GM23338 (cell line): ENCODE results near the gene PAQR9. TPM values are rescaled to one million over a fixed set of nuclear protein-coding genes. Genes with fewer than 3 reads are reported as not detected.

ENCODE experiments used
- ATAC-seq: fragments of 200-7000 bp; cut with Tn5 transposase; 3 replicates; pipeline ENCODE4 v1.9.1; 2020
- DNase-seq: peaks from one replicate; pipeline ENCODE4 v3.0.0-alpha.2; 2015; ENCODE audit warnings: low spot score
- H2AFZ ChIP-seq: fragments of 200-600 bp; sonication (generic); 2 replicates; pipeline ENCODE4 v1.8.0; 2016; ENCODE audit warnings: antibody characterized with exemption, mild to moderate bottlenecking, moderate library complexity
- H3F3A ChIP-seq: fragments of 200-600 bp; sonication (generic); replicated peaks from 2 replicates; pipeline ENCODE4 v1.8.0; 2017; ENCODE audit warnings: antibody characterized with exemption, mixed run types, low read depth
- H3K27ac ChIP-seq: fragments of 200-600 bp; sonication (generic); 2 replicates; pipeline ENCODE4 v1.6.1; 2016; ENCODE audit warnings: low read depth
- H3K27me3 ChIP-seq: fragments of 200-600 bp; sonication (generic); 2 replicates; pipeline ENCODE4 v1.8.0; 2016; ENCODE audit warnings: mild to moderate bottlenecking, mixed run types, moderate library complexity; ENCODE audit not compliant: insufficient read depth
- H3K36me3 ChIP-seq: fragments of 200-600 bp; sonication (generic); 2 replicates; pipeline ENCODE4 v1.8.0; 2016; ENCODE audit warnings: mild to moderate bottlenecking; ENCODE audit not compliant: insufficient read depth
- H3K4me1 ChIP-seq: fragments of 200-600 bp; sonication (generic); 2 replicates; pipeline ENCODE4 v1.8.0; 2016; ENCODE audit warnings: mild to moderate bottlenecking, moderate library complexity; ENCODE audit not compliant: insufficient read depth
- H3K4me2 ChIP-seq: fragments of 200-600 bp; sonication (generic); 2 replicates; pipeline ENCODE4 v1.7.1; 2017; ENCODE audit warnings: mixed run types
- H3K4me3 ChIP-seq: fragments of 200-600 bp; sonication (generic); 2 replicates; pipeline ENCODE4 v1.6.1; 2016; ENCODE audit warnings: mixed run types
- H3K79me2 ChIP-seq: fragments of 200-600 bp; sonication (generic); replicated peaks from 2 replicates; pipeline ENCODE4 v1.8.0; 2017; ENCODE audit warnings: mild to moderate bottlenecking; ENCODE audit not compliant: insufficient read depth
- H3K9me2 ChIP-seq: fragments of 200-600 bp; sonication (generic); 2 replicates; pipeline ENCODE4 v1.8.0; 2017; ENCODE audit not compliant: insufficient read depth
- H4K20me1 ChIP-seq: fragments of 200-600 bp; sonication (generic); replicated peaks from 2 replicates; pipeline ENCODE4 v1.8.0; 2017; ENCODE audit warnings: mild to moderate bottlenecking; ENCODE audit not compliant: insufficient read depth
- H3K27ac Mint-ChIP-seq: 2 replicates; pipeline ENCODE4 v1.8.0; 2020; ENCODE audit warnings: inconsistent platforms, mild to moderate bottlenecking, moderate library complexity, mixed read lengths
- H3K27me3 Mint-ChIP-seq: 3 replicates; pipeline ENCODE4 v1.8.0; 2022; ENCODE audit warnings: low read depth, mild to moderate bottlenecking, moderate library complexity, mixed read lengths, inconsistent platforms; ENCODE audit not compliant: insufficient read depth, poor library complexity
- H3K36me3 Mint-ChIP-seq: 3 replicates; pipeline ENCODE4 v1.8.0; 2021; ENCODE audit warnings: low read depth, mild to moderate bottlenecking, inconsistent platforms, moderate library complexity, mixed read lengths
- H3K4me1 Mint-ChIP-seq: 3 replicates; pipeline ENCODE4 v1.8.0; 2020; ENCODE audit warnings: mild to moderate bottlenecking, inconsistent platforms, mixed read lengths
- H3K4me3 Mint-ChIP-seq: 3 replicates; pipeline ENCODE4 v1.8.0; 2021; ENCODE audit warnings: moderate library complexity, mild to moderate bottlenecking, inconsistent platforms, mixed read lengths
- H3K9me3 Mint-ChIP-seq: 3 replicates; pipeline ENCODE4 v1.8.0; 2020; ENCODE audit warnings: moderate library complexity, mild to moderate bottlenecking, inconsistent platforms, mixed read lengths
- CREB1 ChIP-seq: fragments of 250-450 bp; sonication (Bioruptor Pico); IDR thresholded peaks from 2 replicates; pipeline ENCODE4 v1.5.0; 2020; ENCODE audit warnings: low read depth, mild to moderate bottlenecking, moderate library complexity
- EZH2phosphoT487 ChIP-seq: fragments of 200-600 bp; sonication (generic); IDR thresholded peaks from one replicate; pipeline ENCODE4 v1.8.1; 2018; ENCODE audit warnings: antibody characterized with exemption; ENCODE audit not compliant: unreplicated experiment
- JUNB ChIP-seq: IDR thresholded peaks from one replicate; pipeline ENCODE4 v1.6.1; 2016; ENCODE audit warnings: antibody characterized with exemption; ENCODE audit not compliant: unreplicated experiment
- POLR2AphosphoS5 ChIP-seq: IDR thresholded peaks from 2 replicates; pipeline ENCODE4 v1.6.1; 2016; ENCODE audit warnings: antibody characterized with exemption, low read depth
- STAT1 ChIP-seq: IDR thresholded peaks from one replicate; pipeline ENCODE4 v1.6.1; 2016; ENCODE audit warnings: antibody characterized with exemption; ENCODE audit not compliant: unreplicated experiment
- ZNF114 ChIP-seq: fragments of 250-450 bp; sonication (Bioruptor Pico); IDR thresholded peaks from 2 replicates; pipeline ENCODE4 v1.5.0; 2020; ENCODE audit warnings: mild to moderate bottlenecking, moderate library complexity
- ZNF331 ChIP-seq: fragments of 250-450 bp; sonication (Bioruptor Pico); IDR thresholded peaks from 2 replicates; pipeline ENCODE4 v1.5.0; 2020; ENCODE audit warnings: low read depth, mild to moderate bottlenecking, moderate library complexity
- polyA plus RNA-seq: library from polyadenylated mRNA; unstranded; fragments of >200 nt; fragmentation: Nextera tagmentation; extraction: Ambion mirVana; gene quantifications from 2 replicates; pipeline ENCODE4 v1.2.1, GENCODE V29; 2016
- total RNA-seq: library from RNA; depleted of rRNA; stranded (reverse); fragments of >200 nt; shearing (Covaris generic); gene quantifications from 2 replicates; pipeline ENCODE4 v1.2.3, GENCODE V29; 2014
- TF ChIP-seq, protein P1 (sequence below), 2 experiments: fragments of 200-600 bp in 1 of 2; sonication (generic) in 1 of 2; conservative IDR thresholded peaks; 2 replicates each; pipeline versions ENCODE4 v1.5.1 to v1.6.1; 2016 to 2017; ENCODE audit warnings: antibody characterized with exemption in 2 of 2, low read depth in 2 of 2, mild to moderate bottlenecking in 2 of 2, moderate library complexity in 1 of 2
- TF ChIP-seq, protein P2 (sequence below): fragments of 250-450 bp; sonication (Bioruptor Pico); IDR thresholded peaks from 2 replicates; pipeline ENCODE4 v1.5.0; 2020; ENCODE audit warnings: mild to moderate bottlenecking, moderate library complexity
- TF ChIP-seq, protein P3 (sequence below): IDR thresholded peaks from 2 replicates; pipeline ENCODE4 v1.6.1; 2016; ENCODE audit warnings: antibody characterized with exemption

PAQR9 gene
- total and polyA plus RNA-seq, 2 experiments from 2014 or later, result 2.0 to 2.3 TPM

DNA sequence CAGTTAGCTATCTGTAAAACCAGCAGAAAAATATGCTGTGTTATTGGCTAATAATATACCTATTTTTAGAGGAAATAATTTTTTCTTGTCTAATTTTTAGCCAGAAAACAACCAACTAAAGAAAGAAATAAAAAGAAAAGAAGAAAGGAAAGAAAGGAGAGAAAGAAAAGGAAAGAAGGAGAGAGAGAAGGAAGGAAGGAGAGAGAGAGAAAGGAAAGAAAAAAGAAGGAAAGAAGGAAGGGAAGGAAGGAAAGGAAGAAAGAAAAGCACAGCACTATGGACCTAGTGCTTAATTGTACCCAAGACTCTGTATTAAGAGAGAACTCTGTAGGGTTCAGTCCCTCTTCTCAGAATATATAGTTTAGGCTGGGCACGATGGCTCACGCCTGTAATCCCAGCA is 3.3 kb upstream of the PAQR9 start:
- H3K36me3 ChIP-seq, result no peaks in the 10 kb centered on the region
- Mint-ChIP-seq H3K4me1 (peaks cover 15% of the 10 kb centered on the region), H3K27ac (no peak overlapping the region), H3K27me3 (peaks cover 23% of the 10 kb centered on the region), H3K4me3 (no peak overlapping the region), H3K9me3 (peaks cover 4% of the 10 kb centered on the region; the same call in 2 of the 3 replicates), H3K36me3 (peaks cover 14% of the 10 kb centered on the region; the same call in 2 of the 3 replicates)
- H3K79me2 ChIP-seq, result no peaks in the 10 kb centered on the region
- DNase-seq (no peak), ATAC-seq (no peak)
- H3K9me2 ChIP-seq, result no peaks in the 10 kb centered on the region
- H3K4me1 ChIP-seq, result peaks cover 3% of the 10 kb centered on the region; the same call in 1 of the 2 replicates
- H3K27me3 ChIP-seq, result peaks cover 33% of the 10 kb centered on the region
- no peak overlapping the region for H3K27ac ChIP-seq
- H3K4me3 ChIP-seq, result no peak overlapping the region
- H4K20me1 ChIP-seq, result 0 out of 2 replicates have a peak, but pooled peaks cover 3% of the 10 kb centered on the region
- peaks cover 5% of the 10 kb centered on the region; the same call in 1 of the 2 replicates for H3F3A ChIP-seq
- TF ChIP-seq EZH2phosphoT487, result no peak
- TF ChIP-seq STAT1, result no peak
- TF ChIP-seq CREB1 (CRISPR knock-in tag), result no peak
- TF ChIP-seq, protein P1, sequence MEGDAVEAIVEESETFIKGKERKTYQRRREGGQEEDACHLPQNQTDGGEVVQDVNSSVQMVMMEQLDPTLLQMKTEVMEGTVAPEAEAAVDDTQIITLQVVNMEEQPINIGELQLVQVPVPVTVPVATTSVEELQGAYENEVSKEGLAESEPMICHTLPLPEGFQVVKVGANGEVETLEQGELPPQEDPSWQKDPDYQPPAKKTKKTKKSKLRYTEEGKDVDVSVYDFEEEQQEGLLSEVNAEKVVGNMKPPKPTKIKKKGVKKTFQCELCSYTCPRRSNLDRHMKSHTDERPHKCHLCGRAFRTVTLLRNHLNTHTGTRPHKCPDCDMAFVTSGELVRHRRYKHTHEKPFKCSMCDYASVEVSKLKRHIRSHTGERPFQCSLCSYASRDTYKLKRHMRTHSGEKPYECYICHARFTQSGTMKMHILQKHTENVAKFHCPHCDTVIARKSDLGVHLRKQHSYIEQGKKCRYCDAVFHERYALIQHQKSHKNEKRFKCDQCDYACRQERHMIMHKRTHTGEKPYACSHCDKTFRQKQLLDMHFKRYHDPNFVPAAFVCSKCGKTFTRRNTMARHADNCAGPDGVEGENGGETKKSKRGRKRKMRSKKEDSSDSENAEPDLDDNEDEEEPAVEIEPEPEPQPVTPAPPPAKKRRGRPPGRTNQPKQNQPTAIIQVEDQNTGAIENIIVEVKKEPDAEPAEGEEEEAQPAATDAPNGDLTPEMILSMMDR (conservative IDR thresholded peaks at IDR 0.05; ENCODE audit: low read depth in 2 of 2), result no peak
- no peak for TF ChIP-seq JUNB
- no peak overlapping the region for H2AFZ ChIP-seq
- H3K4me2 ChIP-seq, result no peak overlapping the region

DNA sequence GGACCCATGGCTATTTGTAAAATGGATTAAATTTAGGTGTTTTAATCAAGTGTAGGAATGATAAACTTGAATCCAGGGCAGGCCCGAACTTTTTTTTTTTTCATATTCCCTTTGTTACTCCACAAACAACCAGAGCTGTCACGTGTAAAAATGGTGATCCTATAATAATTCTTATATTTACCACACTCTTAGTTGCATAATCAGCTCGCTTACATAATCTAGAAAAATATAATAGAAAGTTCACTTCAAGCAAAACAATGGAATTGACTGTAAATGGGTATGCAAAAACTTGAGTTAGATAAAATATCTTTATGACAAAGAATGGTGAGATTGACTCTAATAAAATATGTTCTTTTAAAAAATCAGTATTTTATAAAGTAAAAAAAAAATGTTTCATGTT is 2.1 kb upstream of the PAQR9 start:
- Mint-ChIP-seq H3K9me3 (peaks cover 4% of the 10 kb centered on the region; the same call in 2 of the 3 replicates), H3K27ac (no peak overlapping the region), H3K4me3 (no peak overlapping the region), H3K4me1 (peaks cover 19% of the 10 kb centered on the region), H3K27me3 (peaks cover 28% of the 10 kb centered on the region), H3K36me3 (peaks cover 15% of the 10 kb centered on the region; the same call in 2 of the 3 replicates)
- no peak for ATAC-seq
- peaks cover 45% of the 10 kb centered on the region for H3K27me3 ChIP-seq
- H3K9me2 ChIP-seq, result no peaks in the 10 kb centered on the region
- peaks cover 5% of the 10 kb centered on the region; the same call in 1 of the 2 replicates for H3F3A ChIP-seq
- no peak overlapping the region for H3K4me2 ChIP-seq
- H3K36me3 ChIP-seq, result no peaks in the 10 kb centered on the region
- H3K79me2 ChIP-seq, result no peaks in the 10 kb centered on the region
- no peak for DNase-seq
- H3K4me3 ChIP-seq, result no peak overlapping the region
- no peak overlapping the region for H2AFZ ChIP-seq
- H3K27ac ChIP-seq, result no peak overlapping the region
- H3K4me1 ChIP-seq, result peaks cover 3% of the 10 kb centered on the region; the same call in 1 of the 2 replicates
- 0 out of 2 replicates have a peak, but pooled peaks cover 3% of the 10 kb centered on the region for H4K20me1 ChIP-seq
- TF ChIP-seq STAT1 (no peak), ZNF331 (CRISPR knock-in tag) (no peak), CREB1 (CRISPR knock-in tag) (no peak), POLR2AphosphoS5 (no peak), ZNF114 (no peak)
- TF ChIP-seq, protein P1 (conservative IDR thresholded peaks at IDR 0.05; ENCODE audit: low read depth in 2 of 2), result no peak
- TF ChIP-seq, protein P2, sequence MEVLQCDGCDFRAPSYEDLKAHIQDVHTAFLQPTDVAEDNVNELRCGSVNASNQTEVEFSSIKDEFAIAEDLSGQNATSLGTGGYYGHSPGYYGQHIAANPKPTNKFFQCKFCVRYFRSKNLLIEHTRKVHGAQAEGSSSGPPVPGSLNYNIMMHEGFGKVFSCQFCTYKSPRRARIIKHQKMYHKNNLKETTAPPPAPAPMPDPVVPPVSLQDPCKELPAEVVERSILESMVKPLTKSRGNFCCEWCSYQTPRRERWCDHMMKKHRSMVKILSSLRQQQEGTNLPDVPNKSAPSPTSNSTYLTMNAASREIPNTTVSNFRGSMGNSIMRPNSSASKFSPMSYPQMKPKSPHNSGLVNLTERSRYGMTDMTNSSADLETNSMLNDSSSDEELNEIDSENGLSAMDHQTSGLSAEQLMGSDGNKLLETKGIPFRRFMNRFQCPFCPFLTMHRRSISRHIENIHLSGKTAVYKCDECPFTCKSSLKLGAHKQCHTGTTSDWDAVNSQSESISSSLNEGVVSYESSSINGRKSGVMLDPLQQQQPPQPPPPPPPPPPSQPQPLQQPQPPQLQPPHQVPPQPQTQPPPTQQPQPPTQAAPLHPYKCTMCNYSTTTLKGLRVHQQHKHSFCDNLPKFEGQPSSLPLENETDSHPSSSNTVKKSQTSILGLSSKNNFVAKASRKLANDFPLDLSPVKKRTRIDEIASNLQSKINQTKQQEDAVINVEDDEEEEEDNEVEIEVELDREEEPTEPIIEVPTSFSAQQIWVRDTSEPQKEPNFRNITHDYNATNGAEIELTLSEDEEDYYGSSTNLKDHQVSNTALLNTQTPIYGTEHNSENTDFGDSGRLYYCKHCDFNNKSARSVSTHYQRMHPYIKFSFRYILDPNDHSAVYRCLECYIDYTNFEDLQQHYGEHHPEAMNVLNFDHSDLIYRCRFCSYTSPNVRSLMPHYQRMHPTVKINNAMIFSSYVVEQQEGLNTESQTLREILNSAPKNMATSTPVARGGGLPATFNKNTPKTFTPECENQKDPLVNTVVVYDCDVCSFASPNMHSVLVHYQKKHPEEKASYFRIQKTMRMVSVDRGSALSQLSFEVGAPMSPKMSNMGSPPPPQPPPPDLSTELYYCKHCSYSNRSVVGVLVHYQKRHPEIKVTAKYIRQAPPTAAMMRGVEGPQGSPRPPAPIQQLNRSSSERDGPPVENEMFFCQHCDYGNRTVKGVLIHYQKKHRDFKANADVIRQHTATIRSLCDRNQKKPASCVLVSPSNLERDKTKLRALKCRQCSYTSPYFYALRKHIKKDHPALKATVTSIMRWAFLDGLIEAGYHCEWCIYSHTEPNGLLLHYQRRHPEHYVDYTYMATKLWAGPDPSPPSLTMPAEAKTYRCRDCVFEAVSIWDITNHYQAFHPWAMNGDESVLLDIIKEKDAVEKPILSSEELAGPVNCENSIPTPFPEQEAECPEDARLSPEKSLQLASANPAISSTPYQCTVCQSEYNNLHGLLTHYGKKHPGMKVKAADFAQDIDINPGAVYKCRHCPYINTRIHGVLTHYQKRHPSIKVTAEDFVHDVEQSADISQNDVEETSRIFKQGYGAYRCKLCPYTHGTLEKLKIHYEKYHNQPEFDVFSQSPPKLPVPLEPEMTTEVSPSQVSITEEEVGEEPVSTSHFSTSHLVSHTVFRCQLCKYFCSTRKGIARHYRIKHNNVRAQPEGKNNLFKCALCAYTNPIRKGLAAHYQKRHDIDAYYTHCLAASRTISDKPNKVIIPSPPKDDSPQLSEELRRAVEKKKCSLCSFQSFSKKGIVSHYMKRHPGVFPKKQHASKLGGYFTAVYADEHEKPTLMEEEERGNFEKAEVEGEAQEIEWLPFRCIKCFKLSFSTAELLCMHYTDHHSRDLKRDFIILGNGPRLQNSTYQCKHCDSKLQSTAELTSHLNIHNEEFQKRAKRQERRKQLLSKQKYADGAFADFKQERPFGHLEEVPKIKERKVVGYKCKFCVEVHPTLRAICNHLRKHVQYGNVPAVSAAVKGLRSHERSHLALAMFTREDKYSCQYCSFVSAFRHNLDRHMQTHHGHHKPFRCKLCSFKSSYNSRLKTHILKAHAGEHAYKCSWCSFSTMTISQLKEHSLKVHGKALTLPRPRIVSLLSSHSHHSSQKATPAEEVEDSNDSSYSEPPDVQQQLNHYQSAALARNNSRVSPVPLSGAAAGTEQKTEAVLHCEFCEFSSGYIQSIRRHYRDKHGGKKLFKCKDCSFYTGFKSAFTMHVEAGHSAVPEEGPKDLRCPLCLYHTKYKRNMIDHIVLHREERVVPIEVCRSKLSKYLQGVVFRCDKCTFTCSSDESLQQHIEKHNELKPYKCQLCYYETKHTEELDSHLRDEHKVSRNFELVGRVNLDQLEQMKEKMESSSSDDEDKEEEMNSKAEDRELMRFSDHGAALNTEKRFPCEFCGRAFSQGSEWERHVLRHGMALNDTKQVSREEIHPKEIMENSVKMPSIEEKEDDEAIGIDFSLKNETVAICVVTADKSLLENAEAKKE (CRISPR knock-in tag), result no peak
- TF ChIP-seq, protein P3, sequence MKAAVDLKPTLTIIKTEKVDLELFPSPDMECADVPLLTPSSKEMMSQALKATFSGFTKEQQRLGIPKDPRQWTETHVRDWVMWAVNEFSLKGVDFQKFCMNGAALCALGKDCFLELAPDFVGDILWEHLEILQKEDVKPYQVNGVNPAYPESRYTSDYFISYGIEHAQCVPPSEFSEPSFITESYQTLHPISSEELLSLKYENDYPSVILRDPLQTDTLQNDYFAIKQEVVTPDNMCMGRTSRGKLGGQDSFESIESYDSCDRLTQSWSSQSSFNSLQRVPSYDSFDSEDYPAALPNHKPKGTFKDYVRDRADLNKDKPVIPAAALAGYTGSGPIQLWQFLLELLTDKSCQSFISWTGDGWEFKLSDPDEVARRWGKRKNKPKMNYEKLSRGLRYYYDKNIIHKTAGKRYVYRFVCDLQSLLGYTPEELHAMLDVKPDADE, result no peak
